Neural progenitor cell (in vitro differentiated cells): ENCODE results near the gene SPAG8. TPM values are rescaled to one million over a fixed set of nuclear protein-coding genes. Genes with fewer than 3 reads are reported as not detected.

Source experiments
- DNase-seq: peaks from one replicate; pipeline ENCODE4 v3.0.0-alpha.2; 2016; ENCODE audit warnings: low spot score
- H2AFZ ChIP-seq: fragments of 200-600 bp; sonication (generic); replicated peaks from 2 replicates; pipeline ENCODE4 v1.6.1; 2016; ENCODE audit warnings: antibody characterized with exemption
- H3F3A ChIP-seq: fragments of 200-600 bp; sonication (generic); 2 replicates; pipeline ENCODE4 v1.6.1; 2016; ENCODE audit warnings: antibody characterized with exemption, low read depth
- H3K27ac ChIP-seq: fragments of 200-600 bp; sonication (generic); 2 replicates; pipeline ENCODE4 v1.5.1; 2016; ENCODE audit warnings: mild to moderate bottlenecking
- H3K27me3 ChIP-seq: fragments of 200-600 bp; sonication (generic); 2 replicates; pipeline ENCODE4 v1.6.1; 2016; ENCODE audit warnings: mild to moderate bottlenecking, moderate library complexity
- H3K36me3 ChIP-seq: fragments of 200-600 bp; sonication (generic); 2 replicates; pipeline ENCODE4 v1.5.1; 2016
- H3K4me1 ChIP-seq: fragments of 200-600 bp; sonication (generic); 2 replicates; pipeline ENCODE4 v1.6.1; 2016; ENCODE audit warnings: mixed run types
- H3K4me2 ChIP-seq: fragments of 200-600 bp; sonication (generic); 2 replicates; pipeline ENCODE4 v1.6.1; 2016
- H3K4me3 ChIP-seq: fragments of 200-600 bp; sonication (generic); 2 replicates; pipeline ENCODE4 v1.5.1; 2016
- H3K79me2 ChIP-seq: fragments of 200-600 bp; sonication (generic); 2 replicates; pipeline ENCODE4 v1.6.1; 2016; ENCODE audit warnings: low read depth
- H3K9ac ChIP-seq: fragments of 200-600 bp; sonication (generic); 2 replicates; pipeline ENCODE4 v1.6.1; 2016
- H3K9me3 ChIP-seq: fragments of 200-600 bp; sonication (generic); 2 replicates; pipeline ENCODE4 v1.5.1; 2016; ENCODE audit warnings: low read depth
- H4K20me1 ChIP-seq: fragments of 200-600 bp; sonication (generic); 2 replicates; pipeline ENCODE4 v1.6.1; 2016; ENCODE audit warnings: low read depth
- H3K27ac Mint-ChIP-seq: 3 replicates; pipeline ENCODE4 v1.8.0; 2021; ENCODE audit warnings: mixed read lengths
- H3K27me3 Mint-ChIP-seq: 2 replicates; pipeline ENCODE4 v1.8.0; 2022; ENCODE audit warnings: low read depth, mild to moderate bottlenecking, inconsistent platforms, moderate library complexity, mixed read lengths; ENCODE audit not compliant: insufficient read depth
- H3K36me3 Mint-ChIP-seq: 3 replicates; pipeline ENCODE4 v1.8.0; 2021; ENCODE audit warnings: mixed read lengths
- H3K4me1 Mint-ChIP-seq: 3 replicates; pipeline ENCODE4 v1.8.0; 2021; ENCODE audit warnings: mixed read lengths
- H3K4me3 Mint-ChIP-seq: 3 replicates; pipeline ENCODE4 v1.8.0; 2021; ENCODE audit warnings: mild to moderate bottlenecking, moderate library complexity, mixed read lengths
- H3K9me3 Mint-ChIP-seq: 3 replicates; pipeline ENCODE4 v1.8.0; 2020; ENCODE audit warnings: mixed read lengths
- EZH2 ChIP-seq: fragments of 200-600 bp; sonication (generic); IDR thresholded peaks from 2 replicates; pipeline ENCODE4 v1.6.1; 2017; ENCODE audit warnings: antibody characterized with exemption, mild to moderate bottlenecking, moderate library complexity
- EZH2phosphoT487 ChIP-seq: fragments of 200-600 bp; sonication (generic); IDR thresholded peaks from 2 replicates; pipeline ENCODE4 v1.6.1; 2017; ENCODE audit warnings: antibody characterized with exemption
- total RNA-seq: library from RNA; depleted of rRNA; stranded (reverse); fragments of >200 nt; gene quantifications from 2 replicates; pipeline ENCODE4 v1.2.3, GENCODE V29; 2015; ENCODE audit warnings: low replicate concordance
- TF ChIP-seq, protein P1 (sequence below): fragments of 200-600 bp; sonication (generic); IDR thresholded peaks from 2 replicates; pipeline ENCODE4 v1.5.1; 2017; ENCODE audit warnings: antibody characterized with exemption, mild to moderate bottlenecking

SPAG8 gene
- total RNA-seq, 1 donor from 2014 or later, result 1.6 TPM

DNA sequence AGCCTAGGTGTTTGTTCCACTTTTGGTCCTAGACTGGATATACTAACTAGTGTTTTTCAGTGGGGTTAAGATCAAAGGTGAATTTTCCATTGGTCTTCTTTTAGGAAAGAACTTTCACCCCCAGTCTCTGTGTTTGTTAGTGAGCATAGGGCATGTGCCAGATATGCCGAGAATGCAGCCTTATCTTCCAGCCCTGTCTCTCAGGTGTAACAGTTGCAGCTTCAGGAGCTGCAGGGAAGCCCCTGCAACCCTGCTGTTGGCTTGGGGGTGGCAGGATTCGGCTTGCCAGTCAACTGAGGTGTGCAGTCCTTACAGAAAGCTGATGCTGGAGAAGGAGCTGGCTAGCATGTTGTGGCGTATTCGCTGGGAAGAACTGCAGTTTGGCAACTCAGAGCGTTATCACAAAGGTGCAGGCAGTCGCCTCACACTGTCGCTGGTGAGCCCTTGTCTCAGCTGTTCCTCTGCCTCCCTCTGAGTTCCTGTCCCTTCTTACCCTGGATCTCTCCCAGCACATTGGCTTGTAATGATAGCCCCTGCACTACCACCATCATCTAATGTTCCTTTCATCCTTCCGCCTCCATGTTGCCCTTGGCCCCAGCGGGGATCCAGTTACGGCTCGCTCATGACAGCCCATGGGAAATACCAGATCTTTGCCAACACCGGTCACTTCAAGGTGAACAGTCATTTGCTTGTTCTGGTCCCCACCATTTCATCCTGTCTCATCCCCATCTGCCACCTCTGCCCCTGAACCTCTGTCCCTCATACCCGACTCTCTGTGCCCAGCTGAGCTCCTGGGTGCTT, 10.5 kb downstream of the SPAG8 start:
- Histone ChIP-seq H3K4me3 (no peak overlapping the region), H3K27me3 (no peaks in the 10 kb centered on the region), H3K9me3 (no peaks in the 10 kb centered on the region), H3K27ac (no peak overlapping the region), H3F3A (no peaks in the 10 kb centered on the region), H3K9ac (no peak overlapping the region), H3K4me1 (no peaks in the 10 kb centered on the region), H3K4me2 (no peak overlapping the region), H2AFZ (no peak overlapping the region), H3K36me3 (no peaks in the 10 kb centered on the region), H3K79me2 (no peaks in the 10 kb centered on the region), H4K20me1 (no peaks in the 10 kb centered on the region)
- peaks cover 3% of the 10 kb centered on the region for H3K4me1 Mint-ChIP-seq
- DNase-seq, result no peak
- H3K4me3 Mint-ChIP-seq, result no peak overlapping the region
- peaks cover 9% of the 10 kb centered on the region for H3K36me3 Mint-ChIP-seq
- no peaks in the 10 kb centered on the region for H3K9me3 Mint-ChIP-seq
- H3K27me3 Mint-ChIP-seq, result peaks cover 3% of the 10 kb centered on the region
- TF ChIP-seq EZH2phosphoT487 (no peak), EZH2 (no peak)
- TF ChIP-seq, protein P1, sequence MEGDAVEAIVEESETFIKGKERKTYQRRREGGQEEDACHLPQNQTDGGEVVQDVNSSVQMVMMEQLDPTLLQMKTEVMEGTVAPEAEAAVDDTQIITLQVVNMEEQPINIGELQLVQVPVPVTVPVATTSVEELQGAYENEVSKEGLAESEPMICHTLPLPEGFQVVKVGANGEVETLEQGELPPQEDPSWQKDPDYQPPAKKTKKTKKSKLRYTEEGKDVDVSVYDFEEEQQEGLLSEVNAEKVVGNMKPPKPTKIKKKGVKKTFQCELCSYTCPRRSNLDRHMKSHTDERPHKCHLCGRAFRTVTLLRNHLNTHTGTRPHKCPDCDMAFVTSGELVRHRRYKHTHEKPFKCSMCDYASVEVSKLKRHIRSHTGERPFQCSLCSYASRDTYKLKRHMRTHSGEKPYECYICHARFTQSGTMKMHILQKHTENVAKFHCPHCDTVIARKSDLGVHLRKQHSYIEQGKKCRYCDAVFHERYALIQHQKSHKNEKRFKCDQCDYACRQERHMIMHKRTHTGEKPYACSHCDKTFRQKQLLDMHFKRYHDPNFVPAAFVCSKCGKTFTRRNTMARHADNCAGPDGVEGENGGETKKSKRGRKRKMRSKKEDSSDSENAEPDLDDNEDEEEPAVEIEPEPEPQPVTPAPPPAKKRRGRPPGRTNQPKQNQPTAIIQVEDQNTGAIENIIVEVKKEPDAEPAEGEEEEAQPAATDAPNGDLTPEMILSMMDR, result no peak
- H3K27ac Mint-ChIP-seq, result peak overlapping the region; percentile 51

DNA sequence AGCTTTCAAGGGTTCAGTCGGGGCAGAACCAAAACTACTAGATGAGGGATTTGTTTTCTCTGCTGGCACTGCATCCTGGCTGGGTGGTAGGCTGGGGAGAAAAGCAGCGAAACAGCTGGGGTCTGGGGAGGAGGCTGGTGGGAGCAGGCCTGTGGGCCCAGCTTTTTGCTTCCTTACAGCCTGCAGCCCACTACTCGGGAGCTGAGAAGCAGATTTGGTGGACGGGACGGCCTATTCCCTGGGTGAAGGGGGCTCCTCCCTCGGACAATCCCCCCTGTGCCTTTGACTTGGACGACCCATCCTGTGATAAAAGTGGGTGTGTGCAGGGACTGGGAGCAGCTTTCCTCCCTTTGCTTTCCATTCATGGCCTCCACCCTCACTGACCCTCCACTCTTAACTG, 11.5 kb downstream of the SPAG8 start:
- Mint-ChIP-seq H3K36me3 (peaks cover 8% of the 10 kb centered on the region), H3K9me3 (no peaks in the 10 kb centered on the region), H3K4me1 (peaks cover 3% of the 10 kb centered on the region), H3K27me3 (peaks cover 2% of the 10 kb centered on the region), H3K4me3 (no peak overlapping the region), H3K27ac (no peak overlapping the region)
- no peaks in the 10 kb centered on the region for H3K9me3 ChIP-seq
- no peak overlapping the region for H3K9ac ChIP-seq
- no peaks in the 10 kb centered on the region for H3K79me2 ChIP-seq
- H3K4me3 ChIP-seq, result no peak overlapping the region
- TF ChIP-seq EZH2 (no peak), EZH2phosphoT487 (no peak)
- TF ChIP-seq, protein P1, result no peak
- no peak for DNase-seq
- no peak overlapping the region for H2AFZ ChIP-seq
- H3K27ac ChIP-seq, result no peak overlapping the region
- no peaks in the 10 kb centered on the region for H3K4me1 ChIP-seq
- H3F3A ChIP-seq, result no peaks in the 10 kb centered on the region
- H3K4me2 ChIP-seq, result no peak overlapping the region
- H3K27me3 ChIP-seq, result no peaks in the 10 kb centered on the region
- H3K36me3 ChIP-seq, result no peaks in the 10 kb centered on the region
- no peaks in the 10 kb centered on the region for H4K20me1 ChIP-seq

DNA sequence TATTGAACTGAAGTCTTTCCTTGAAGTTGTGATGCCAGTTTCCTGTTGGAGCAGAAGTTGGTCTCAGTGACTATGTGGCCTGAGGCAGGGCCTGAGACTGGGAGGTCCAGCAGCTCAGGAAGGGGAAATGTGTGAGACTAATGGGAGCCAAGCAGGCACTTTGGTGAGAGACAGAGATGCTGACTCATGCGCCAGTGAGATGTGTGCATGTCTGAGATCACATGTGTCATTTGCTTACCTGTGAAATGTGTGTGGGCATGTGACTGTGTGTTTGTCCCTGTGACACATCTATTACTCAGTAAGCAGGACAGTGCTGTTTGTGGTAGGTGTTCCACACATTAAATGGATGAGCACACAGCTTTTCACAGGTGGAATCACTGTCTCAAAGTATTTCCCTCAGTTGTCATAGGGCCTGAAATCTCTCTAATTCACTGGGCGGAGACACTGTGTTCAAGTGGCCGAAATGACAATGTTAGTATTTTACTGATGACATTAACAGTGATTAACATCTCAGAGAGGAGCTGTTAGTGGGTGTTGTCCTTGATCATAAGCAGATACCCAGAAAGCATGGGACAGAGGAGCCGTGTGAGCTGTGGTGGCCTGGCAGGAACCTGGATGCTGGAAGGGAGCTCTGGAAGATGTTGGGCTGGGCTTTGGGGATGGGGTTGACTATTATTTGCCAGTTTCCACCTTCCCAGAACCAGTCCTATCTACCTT, 13.2 kb downstream of the SPAG8 start:
- H3K36me3 Mint-ChIP-seq, result peaks cover 8% of the 10 kb centered on the region
- H3K4me2 ChIP-seq, result no peak overlapping the region
- DNase-seq, result no peak

More for the DNA sequence above, 13.2 kb downstream of the SPAG8 start:
- Histone ChIP-seq H3K4me1 (no peaks in the 10 kb centered on the region), H3F3A (no peaks in the 10 kb centered on the region), H3K4me3 (no peak overlapping the region), H2AFZ (no peak overlapping the region), H3K27ac (no peak overlapping the region), H3K79me2 (no peaks in the 10 kb centered on the region), H3K36me3 (no peaks in the 10 kb centered on the region), H3K27me3 (no peaks in the 10 kb centered on the region), H3K9me3 (no peaks in the 10 kb centered on the region), H4K20me1 (no peaks in the 10 kb centered on the region), H3K9ac (no peak overlapping the region)
- TF ChIP-seq EZH2, result no peak
- TF ChIP-seq EZH2phosphoT487, result no peak
- TF ChIP-seq, protein P1, result no peak
- Mint-ChIP-seq H3K9me3 (no peaks in the 10 kb centered on the region), H3K27me3 (peaks cover 2% of the 10 kb centered on the region), H3K4me3 (no peak overlapping the region), H3K4me1 (peaks cover 3% of the 10 kb centered on the region), H3K27ac (no peak overlapping the region)
